Measurements from ENCODE around the gene SFTPD.
"Not testable (repeated sequence)": the region's sequence is repeated elsewhere in the genome, so short reads cannot be mapped to it uniquely, and the experiment has no call there.

The SFTPD gene

DNA sequence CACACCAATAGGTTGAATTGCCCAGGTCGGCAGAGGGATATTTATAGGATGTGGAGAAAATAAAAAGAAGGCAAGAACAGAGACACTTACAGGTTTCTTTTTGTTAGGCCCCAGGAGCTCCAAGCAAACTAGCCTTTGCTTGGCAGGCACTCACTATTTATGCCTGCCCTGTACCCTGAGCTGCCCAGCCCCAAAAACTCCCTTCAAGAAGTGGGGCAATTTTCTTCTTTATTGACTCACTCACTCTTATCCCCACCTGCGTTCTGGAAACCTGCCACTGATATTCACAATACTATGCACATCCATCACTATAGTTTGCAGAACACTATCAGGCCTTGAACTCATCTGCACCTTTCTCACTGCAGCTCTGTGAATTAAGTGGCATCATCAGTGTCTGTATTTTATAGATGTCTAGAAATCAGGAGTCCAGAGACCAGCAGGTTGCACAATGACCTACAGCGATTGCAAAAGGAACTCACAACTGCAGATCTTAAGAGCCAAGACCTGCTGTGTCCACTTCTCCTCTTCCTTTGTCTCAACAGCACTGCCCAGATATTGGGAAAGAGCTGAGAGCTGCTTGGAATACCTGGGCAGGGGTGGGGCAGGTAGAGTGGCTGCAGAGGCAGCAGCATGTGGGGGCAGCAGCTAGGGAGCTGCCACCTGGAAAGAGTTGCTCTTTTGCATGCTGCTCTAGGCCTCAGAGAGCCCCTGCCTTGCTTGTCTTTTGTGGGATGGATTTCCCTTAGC is at the start of gene SFTPD:
Gene SFTPD (minus strand): TSS at position 130 of the 747 bp plus-strand sequence. CDS start 2,446 bp downstream, outside the sequence.
- no peak for DNase-seq (ENCODE audit: low read depth in 1 of 2, low spot score in 1 of 2)

DNA sequence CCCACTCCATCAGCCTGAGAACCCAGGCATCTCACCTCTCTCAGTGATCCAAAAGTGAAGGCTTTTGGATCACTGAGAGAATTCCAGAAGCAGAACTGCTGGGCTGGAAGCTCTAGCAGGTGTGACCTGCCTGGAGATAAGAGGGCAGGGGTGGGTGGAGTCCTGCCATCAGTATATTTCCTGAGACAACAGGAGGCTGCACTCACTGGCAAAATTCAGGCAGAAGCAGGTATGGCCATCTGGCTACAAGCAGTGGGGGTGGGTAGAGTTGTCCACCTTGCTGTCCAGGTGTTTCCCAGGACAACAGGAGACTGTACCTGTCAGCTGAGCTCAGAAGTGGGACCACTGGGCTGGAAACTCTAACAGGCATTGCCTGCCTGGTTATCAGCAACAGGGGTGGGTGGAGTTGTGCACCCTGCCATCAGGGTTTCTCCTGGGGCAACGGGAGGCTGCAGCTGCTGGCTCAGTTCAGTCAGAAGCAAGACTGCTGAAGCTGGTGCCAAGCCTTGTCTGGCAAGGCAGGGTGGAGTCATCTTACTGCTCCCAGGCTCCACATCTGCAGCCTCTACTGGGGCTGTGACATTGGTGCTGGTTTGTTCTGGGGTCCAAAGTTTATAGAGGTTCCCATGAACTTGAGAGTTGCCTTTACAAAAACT is 47.2 kb upstream of the SFTPD start:
- DNase-seq (ENCODE audit: low read depth in 1 of 2, low spot score in 1 of 2): no peak

DNA sequence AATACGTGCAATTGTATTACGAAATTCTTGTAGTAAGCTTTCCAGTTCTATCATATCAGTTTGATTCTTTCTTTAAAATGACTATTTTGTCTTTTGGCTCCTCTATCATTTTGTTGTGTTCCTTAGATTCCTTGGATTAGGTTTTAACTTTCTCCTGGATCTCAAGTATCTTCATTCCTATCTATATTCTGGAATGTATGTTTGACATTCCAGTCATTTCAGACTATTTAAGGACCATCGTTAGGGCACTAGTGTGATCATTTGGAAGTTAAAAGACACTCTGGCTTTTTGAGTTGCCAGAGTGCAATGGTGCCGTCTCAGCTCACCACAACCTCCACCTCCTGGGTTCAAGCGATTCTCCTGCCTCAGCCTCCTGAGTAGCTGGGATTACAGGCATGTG is 45.7 kb upstream of the SFTPD start:
- DNase-seq (ENCODE audit: low read depth in 1 of 2, low spot score in 1 of 2): no peak

DNA sequence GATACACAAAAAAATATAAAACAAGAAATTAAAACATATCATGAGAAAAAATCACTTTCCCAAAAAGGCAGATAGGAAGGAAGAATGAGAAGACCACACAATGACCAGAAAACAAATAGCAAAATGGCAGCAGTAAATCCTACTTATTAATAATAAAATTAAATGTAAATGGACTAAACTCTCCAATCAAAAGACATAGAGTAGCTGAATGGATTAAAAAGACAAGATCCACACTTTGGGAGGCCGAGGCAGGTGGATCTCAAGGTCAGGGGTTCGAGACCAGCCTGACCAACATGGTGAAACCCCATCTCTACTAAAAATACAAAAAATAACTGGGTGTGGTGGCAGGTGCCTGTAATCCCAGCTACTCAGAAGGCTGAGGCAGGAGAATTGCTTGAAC is 39.3 kb upstream of the SFTPD start:
- not testable (repeated sequence) for DNase-seq (ENCODE audit: low read depth in 1 of 2, low spot score in 1 of 2)

DNA sequence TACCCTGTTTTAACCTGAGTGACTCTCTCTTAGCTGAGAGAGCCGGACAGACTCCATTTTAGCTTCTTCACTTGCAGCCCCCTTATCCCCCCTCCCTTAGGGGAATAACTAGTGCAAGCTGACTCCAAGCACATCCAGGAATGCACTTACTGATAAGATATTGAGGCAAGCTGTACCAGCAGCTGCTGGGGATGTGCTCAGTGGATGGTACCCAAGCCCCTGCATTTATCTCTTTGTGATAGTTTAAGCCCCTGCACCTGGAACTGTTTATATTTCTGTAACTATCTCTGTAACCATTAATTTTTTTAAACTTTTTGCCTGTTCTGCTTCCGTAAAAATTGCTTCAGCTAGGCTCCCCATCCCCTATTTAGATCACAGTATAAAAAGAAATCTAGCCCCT is 37.8 kb upstream of the SFTPD start:
- not testable (repeated sequence) for DNase-seq (ENCODE audit: low read depth in 1 of 2, low spot score in 1 of 2)

DNA sequence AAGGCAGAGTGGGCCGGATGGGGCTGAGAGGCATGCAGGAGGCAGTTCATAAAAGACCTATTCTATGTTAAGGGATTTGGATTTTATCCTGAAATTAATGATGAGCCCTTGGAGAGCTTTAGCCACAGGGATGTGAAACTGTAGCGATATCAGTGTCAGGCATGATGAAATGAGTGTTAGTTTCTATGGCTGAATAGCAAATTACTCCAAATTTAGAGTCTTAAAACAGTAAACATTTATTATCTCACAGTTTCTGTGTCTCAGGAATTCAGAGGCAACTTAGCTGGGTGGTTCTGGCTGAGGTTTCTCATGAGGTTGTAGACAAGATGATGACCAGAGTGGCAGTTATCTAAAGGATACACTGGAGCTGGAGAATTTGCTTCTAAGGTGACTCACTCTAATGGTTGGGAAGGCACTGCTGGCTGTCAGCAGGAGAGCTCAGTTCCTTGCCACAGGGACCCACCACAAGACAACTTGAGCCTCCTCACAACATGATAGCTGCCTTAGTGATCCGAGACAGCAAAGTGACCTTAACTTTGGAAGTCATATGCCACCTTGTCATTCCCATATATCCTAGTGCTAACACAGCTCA is 36.7 kb upstream of the SFTPD start:
- no peak for DNase-seq (ENCODE audit: low read depth in 1 of 2, low spot score in 1 of 2)

DNA sequence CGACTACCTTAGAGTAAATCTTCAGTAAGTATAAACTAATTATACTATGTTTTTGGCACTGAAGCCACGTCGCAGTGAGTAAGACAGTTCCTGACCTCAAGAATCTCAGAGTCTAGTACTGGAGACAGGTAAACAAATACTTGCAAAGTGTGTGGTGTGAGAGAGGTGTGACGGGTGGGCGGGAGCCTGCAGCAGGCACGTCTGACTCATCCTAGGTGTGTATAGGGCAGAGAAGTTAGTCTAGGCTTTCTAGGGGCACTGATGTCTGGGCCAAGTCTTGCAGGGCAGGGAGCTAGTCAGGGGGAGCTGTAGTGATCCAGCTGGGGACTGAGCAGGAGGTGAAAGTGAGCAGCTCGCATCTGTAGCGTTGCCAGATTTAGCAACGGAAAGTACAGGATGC is 35.9 kb upstream of the SFTPD start:
- peak in 1 of 2 donors; percentile 8 for DNase-seq (ENCODE audit: low read depth in 1 of 2, low spot score in 1 of 2)

DNA sequence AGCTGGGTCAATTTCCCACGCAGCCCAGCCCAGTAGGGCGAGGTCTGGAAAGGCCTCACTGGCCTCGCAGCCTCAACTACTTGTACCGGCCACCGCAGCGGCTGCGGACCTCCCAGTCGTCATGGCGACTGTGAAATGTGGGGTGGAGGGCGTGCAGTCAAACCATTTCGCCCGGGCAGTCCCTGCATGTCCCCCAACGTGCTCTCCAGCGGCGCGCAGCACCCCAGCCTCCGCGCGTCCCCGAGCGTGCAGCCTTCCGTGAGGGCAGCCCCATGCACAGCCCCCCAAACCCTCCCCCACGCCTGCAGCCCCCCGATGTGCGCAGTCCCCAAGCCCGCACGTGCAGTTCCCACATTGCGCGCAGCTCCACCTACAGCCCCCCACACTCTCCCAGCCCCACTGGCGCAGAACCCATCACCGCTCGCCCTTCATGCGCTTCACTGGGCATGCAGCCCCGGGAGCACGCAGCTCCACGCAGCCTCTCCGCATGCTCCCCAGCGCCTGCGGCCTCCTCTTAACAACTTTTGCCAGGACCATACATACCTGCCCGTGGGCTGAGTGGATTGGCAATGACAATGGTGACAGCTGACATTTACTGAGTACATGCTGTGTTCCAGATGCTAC is 34.5 kb upstream of the SFTPD start:
- DNase-seq (ENCODE audit: low read depth in 1 of 2, low spot score in 1 of 2): no peak

DNA sequence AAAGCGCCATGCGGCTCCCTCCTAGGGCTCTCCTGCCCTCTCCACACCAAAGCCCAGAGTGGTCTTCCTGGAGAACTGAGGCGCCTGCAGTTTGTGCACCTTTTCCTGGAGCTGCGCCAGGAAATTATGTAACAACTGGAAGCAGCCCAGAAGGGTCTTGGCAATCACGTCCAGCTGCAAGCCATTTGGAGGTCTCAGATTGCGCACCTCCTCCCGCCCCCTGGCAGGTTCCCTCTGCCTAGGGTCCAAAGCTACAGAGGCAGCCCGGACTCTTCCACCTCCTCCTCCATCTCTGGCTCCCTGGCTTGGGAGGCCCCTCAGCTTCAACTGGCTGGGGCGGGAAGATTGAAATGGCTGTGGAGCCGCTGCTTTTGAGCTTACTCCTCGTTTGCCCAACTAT is 34.0 kb upstream of the SFTPD start:
- no peak for DNase-seq (ENCODE audit: low read depth in 1 of 2, low spot score in 1 of 2)

DNA sequence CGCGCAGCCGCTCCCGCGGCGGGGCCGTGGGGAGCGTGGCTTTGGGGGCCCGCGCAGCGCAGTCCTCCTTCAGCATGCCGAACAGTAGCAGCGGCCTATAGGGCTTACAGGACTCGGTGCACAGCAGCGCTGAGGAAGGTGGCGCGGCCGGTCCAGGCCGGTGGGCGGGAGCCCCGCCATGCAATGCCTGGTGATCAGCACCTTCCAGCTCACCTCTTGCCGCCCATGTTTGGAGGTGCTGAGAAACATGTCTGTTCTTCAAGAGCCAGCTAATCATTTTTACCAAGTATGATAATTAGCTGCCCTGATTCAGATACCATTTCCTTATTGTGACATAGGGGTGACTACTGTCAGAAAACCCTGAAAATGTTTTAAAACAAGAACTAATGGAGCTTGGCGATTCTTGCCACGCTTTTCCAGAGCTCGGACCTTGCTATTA is 33.5 kb upstream of the SFTPD start:
- no peak for DNase-seq (ENCODE audit: low read depth in 1 of 2, low spot score in 1 of 2)

DNA sequence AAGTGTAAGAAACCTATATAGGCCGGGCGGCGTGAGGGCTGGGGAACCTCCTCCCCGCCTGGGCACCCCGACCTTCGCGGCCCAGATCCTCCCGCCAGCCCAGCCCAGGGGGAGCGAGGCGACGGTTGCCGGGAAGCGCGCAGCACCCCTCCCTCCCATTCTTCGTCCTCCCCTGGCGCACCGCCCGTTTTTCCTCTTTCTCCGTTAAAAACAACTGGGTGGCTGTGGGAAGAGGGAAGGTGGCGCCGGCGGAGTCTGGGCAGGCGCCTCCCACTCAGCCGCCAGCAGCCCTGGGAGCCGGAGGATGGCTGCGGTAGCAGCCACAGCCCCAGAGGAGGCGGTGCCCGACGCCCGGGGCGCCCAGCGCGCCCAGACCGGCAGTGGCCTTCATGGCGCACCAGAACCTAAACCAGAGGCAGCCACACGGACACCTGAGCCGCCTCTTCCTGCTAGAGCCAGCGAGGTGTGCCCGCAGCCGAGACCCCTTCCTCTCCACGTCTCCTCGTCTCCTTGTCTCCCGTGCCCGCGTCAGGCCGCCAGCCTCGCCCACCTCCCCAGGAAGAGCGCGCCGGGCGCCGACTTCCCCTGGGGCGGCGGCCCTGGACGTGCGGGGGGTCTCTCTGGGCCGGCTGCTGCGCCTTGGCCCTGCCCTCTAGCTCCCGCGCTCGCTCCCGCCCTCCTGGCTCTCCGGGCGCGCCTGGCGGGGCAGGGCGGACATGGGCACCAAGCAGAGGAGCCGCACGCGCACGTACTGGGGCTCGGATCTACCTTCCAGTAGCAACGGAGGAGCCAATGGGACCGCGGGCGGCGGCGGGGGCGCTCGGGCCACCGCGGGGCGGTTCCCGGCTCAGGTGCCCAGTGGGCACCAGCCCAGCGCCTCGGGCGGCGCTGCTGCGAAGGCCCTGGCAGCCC is 32.8 kb upstream of the SFTPD start:
- DNase-seq (ENCODE audit: low read depth in 1 of 2, low spot score in 1 of 2): no peak

DNA sequence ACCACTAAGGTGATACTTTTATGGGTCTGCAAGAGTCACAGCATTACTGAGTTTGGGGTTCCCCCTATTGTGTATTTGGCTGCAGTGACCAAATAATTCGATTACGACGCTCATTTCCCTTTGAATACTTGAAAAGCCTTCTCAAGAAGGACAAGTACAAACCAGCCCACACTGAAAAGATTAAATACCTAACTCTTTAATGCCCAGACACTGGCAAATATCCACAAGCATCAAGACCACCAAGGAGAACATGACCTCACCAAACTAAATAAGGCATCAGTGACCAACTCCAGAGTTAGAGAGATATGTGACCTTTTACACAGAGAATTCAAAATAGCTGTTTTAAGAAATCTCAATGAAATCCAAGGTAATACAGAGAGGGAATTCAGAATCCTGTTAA is 31.8 kb upstream of the SFTPD start:
- no peak for DNase-seq (ENCODE audit: low read depth in 1 of 2, low spot score in 1 of 2)

DNA sequence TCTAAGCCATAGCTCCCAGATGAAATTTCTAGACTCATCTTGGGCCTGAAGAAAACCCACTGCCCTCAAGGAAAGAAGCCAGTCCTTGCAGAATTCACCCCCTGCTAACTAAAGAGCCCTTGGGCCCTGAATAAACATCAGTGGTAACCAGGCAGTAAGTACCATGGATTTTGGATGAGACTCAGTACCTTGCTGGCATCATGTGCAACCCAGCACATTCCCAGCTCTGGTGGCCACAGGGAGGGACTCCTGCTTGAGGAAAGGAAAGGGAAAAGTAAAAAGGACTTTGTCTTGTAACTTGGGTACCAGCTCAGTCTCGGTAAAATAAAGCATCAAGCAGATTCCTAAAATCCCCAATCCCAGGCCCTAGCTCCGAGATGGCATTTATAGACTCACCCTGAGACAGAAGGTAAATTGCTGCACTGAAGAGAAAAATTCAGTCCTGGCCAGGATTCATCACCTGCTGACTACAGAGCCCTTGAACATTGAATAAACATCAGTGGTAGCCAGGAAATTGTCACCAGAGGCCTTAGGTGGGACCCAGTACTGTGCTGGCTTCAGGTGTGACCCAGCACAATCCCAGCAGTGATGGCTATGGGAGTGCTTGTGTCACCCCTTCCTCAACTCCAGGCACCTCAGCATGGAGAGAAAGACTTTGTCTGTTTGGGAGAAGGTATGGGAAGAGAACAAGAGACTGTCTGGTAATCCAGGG is 31.2 kb upstream of the SFTPD start:
- DNase-seq (ENCODE audit: low read depth in 1 of 2, low spot score in 1 of 2): no peak

DNA sequence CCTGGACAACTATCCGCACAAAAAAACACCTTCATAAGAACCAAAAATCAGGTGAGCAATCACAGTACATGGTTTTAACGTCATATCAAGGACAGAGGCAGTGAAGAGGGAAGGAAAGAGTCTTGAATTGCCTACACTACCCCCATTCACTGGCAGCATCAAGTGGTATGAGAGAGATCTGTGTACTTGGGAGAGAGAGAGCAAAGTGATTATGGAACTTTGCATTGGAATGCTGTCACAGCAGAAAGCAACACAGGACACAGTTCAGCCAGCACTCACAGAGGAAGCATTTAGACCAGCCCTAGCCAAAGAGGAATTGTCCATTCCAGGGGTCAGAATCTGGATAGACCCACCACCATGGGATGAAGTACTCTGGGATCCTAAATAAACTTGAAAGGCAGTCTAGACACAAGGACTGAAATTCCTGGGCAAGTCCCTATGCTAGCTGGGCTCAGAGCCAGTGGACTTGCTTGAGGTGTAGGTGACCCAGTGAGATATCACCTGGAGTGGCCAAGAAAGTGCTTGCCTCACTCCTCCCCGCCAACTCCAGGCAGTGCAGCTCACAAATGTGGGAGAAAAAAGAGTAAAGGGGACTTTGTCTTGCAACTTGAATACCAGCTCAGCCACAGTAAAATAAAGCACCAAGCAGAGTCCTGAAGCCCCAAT is 30.5 kb upstream of the SFTPD start:
- DNase-seq (ENCODE audit: low read depth in 1 of 2, low spot score in 1 of 2): no peak

DNA sequence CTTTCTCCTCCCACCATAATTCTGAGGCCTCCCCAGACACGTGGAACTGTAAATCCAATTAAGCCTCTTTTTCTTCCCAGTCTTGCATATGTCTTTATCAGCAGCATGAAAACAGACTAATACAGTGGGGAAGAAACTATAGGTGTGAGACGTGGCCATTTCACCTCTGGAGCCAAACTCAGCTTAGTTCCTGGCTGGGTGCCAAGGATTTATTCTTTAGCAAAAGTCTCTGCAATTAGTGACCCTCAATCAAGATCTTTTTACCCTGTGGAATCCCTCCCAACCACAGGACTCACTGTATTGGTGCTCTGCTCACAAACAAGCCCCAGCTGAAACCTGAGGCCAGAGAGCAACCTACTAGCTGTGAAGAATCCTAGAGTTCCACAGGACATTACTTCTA is 28.1 kb upstream of the SFTPD start:
- no peak for DNase-seq (ENCODE audit: low read depth in 1 of 2, low spot score in 1 of 2)

DNA sequence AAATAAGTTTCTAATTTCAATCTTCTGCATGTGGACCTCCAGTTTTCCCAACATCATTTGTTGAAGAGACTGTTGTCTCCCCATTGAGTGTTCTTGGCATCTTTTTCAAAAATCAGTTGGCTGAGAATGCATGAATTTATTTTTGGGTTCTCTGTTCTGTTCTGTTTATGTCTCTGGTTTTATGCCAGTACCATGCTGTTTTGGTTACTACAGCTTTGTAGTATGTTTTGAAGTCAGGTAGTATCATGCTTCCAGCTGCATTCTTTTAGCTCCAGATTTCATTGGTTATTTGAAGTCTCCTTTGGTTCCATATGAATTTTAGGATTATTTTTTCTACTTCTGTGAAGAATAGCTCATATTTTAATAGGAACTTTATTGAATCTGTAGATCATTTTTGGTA is 21.2 kb upstream of the SFTPD start:
- DNase-seq (ENCODE audit: low read depth in 1 of 2, low spot score in 1 of 2): no peak

DNA sequence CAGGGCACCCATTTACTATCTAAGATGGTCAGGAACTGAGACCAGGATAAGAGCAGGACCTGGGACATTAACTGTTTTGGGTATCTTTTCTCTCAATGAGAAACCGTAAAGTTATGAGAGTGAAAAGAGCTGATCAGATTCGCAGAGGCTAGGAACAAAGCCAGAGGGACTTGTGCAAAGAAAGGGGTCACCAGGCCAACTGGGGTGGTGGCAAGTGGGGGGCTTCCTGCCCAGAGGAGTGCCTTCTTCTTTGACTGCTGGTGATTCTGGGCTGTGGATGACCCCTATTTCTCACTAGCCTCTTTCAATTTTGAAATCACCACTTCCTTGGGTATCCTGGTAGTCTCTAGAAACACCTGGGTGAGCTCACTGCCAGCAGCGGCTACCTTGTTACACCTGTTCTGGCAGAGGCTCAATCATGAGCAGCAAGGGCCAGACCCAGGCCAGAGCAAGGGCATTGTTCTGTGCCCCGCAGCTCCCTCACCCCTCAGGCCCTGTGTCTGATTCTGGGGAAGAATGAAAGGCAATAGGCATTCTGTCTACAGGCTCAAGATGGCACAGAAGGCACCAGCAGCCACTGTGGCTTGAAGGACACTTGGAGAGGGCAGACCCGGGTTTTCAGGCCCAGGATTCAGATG is 999 bp downstream of the SFTPD start:
- no peak for DNase-seq (ENCODE audit: low read depth in 1 of 2, low spot score in 1 of 2)

DNA sequence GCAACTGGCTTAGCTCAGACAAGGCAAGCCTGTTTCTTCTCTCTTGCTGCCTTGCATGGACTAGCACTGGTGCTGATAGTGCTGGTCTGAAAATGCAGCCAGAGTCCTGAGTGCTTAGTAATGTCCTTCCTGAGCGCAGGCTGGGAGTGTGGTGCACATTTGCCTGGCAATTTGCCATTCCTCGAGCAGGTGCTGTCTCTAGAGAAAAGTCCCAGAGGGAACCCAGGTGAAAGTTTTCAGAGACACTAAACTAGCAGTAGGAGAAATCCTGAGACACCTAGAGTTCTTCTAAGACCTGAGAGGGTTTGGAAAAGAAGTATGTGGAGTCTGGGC is 1.9 kb downstream of the SFTPD start:
- DNase-seq (ENCODE audit: low read depth in 1 of 2, low spot score in 1 of 2): no peak

DNA sequence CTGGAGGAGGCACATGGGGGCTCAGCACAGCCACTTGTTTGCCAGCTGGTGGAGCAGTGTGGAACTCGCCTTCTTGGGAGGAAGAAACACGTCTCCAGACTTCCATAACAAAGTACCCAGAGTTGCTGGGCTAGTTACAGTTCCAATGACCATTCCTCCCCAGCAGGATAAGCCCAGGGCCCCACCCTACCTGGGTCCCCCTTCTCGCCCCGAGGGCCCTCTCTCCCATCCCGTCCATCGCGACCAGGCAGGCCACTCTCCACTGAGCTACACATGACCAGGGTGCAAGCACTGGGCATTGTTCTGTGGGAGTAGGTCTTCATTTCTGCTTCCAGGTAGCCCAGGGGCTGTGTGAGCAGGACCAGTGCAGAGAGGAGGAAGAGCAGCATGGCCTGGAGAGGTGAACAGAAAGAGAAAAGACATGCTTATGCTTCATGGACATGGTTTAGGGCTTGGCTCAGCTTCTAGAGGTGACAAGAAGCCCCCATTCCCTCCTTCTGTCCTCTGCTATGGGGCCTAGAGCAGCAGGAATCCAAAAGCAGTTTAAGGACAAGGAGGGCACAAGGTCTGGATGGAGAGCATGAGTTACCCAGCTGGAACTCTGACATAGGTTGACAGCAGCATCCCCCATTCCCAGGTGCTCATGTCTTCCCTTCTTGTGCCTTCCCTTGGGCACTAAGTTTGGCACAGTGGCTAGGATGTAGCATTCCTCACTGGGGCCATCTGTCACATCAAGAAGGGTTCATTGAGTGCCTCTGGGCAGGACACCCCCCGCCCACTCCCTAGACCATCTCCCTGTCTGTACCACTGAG is 2.4 kb downstream of the SFTPD start:
- DNase-seq (ENCODE audit: low read depth in 1 of 2, low spot score in 1 of 2): no peak
